GM19452 (cell line): ENCODE measurements around the gene DOCK7.

Source experiments
- ATAC-seq: cut with Tn5 transposase; IDR thresholded peaks from one replicate; pipeline ENCODE4 v1.9.1; 2021; ENCODE audit not compliant: unreplicated experiment

DOCK7 gene

DNA sequence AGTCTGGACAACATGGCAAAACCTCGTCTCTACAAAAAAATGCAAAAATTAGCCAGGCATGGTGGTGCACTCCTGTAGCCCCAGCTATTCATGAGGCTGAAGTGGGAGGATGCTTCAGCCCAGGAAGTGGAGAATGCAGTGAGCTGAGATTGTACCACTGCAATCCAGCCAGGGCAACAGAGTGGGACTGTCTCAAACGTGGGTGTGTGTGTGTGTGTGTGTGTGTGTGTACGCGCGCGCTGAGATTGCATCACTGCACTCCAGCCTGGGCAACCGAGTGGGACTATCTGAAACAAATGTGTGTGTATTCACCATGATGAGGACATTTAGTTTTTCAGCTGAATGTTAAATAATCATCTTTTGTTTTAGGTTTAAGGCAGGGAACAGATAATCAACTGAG lies 230.2 kb downstream of the DOCK7 start:
- ATAC-seq = no peak

GRCh38 chr1:62452951-62453350 lies 235.2 kb downstream of the DOCK7 start:
- ATAC-seq = no peak

DNA sequence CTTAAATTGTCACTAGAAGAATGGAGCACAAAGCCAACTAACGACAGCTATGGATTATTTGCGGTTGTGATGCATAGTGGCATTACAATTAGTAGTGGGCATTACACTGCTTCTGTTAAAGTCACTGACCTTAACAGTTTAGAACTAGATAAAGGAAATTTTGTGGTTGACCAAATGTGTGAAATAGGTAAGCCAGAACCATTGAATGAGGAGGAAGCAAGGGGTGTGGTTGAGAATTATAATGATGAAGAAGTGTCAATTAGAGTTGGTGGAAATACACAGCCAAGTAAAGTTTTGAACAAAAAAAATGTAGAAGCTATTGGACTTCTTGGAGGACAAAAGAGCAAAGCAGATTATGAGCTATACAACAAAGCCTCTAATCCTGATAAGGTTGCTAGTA lies 237.9 kb downstream of the DOCK7 start:
- ATAC-seq = no peak

DNA sequence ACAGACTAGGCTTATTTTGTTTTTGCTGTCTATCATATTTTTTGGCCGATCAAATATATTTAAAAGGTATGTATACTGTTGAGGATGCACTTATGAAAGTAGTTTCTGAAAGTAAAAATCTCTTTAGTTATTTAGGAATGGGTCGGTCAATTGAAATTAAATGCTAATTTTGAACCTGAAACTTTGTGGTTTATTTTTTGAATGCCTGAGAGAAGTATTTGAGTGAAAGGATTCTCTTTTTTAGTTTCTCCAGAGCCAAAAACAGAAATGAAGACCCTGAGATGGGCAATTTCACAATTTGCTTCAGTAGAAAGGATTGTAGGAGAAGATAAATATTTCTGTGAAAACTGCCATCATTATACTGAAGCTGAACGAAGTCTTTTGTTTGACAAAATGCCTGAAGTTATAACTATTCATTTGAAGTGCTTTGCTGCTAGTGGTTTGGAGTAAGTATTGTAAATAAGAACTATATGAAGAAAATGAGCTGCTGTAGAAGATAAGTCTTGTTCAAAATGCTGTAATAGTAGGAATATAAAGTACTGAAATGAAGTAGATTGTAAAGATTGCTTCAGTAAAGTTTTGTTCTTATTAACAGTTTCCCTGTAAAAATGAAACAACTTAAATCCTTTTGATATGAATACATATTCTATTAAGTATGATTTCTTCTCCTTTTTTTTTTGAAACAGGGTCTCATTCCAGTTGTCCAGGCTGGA lies 239.8 kb downstream of the DOCK7 start:
- ATAC-seq = no peak

DNA sequence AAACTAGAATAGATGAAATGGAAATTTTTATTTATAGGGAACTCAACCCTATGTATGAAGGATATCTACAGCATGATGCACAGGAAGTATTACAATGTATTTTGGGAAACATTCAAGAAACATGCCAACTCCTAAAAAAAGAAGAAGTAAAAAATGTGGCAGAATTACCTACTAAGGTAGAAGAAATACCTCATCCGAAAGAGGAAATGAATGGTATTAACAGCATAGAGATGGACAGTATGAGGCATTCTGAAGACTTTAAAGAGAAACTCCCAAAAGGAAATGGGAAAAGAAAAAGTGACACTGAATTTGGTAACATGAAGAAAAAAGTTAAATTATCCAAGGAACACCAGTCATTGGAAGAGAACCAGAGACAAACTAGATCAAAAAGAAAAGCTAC lies 243.5 kb downstream of the DOCK7 start:
- ATAC-seq = no peak

DNA sequence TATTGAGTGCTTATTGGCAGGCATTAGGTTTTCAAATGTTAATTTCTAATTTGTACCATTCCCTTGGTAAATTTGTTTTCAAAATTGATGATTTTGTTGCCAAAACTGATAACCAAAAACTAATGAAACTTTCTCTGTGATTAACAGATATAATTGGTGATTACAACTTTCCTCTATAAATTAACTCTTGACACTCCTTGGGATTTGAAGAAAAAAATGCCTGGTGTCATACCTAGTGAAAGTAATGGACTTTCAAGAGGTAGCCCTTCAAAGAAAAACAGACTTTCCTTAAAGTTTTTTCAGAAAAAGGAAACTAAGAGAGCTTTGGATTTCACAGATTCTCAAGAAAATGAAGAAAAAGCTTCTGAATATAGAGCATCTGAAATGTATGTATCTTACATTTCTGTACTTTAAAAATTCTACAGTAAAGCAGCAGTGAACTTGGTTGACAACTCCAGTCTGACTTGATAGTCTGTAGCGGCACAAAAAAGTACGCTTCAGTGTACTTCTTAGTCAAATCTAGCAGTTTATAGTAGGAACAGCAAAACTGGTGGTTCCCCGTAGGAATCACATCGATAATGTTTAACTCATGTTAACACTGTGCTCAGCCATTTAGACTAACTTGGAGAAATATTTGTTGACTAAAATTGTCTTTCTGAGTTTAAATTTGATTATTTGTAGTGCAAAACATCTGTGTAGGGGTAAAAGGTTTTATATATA lies 248.4 kb downstream of the DOCK7 start:
- ATAC-seq = peak; percentile 27

- ATAC-seq = no peak
These were observed 250.0 kb downstream of the DOCK7 start for GRCh38 chr1:62438163-62438562.

DNA sequence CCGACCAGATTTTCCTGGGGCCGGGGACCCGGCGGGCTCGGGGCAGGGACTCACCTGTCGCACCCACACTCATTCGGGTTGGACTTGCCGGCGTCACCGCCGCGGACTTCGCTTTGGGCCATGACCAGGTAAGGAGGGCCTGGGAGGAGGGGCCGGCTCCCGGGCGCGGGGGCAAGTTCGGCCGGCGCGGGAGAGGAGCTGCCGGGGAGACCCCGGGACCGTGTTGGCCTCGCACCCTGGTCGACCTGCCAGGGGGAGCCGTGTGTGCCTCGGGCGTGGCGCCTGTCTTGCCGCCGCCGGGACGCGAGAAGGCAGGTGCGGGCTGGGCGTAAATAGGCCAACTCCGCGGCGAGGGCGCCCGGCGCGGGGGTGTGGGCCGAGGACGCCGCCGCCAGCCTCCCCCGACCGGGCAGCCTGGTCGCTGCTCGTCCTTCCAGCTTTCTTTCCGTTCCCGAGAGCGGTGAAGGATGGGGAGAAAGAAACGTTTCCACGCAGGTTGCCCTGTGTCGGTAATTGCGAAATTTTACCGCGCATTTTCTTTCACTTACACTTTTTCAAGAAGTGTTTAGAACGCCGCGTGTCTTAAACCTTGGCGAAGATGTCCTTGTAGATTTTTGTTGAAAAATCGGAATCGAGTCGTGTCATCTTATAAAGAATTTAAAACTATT lies 250.8 kb downstream of the DOCK7 start:
- no peak for ATAC-seq

- ATAC-seq = peak; percentile 72
These were observed 251.5 kb downstream of the DOCK7 start, which contains the start of gene USP1 for GRCh38 chr1:62436466-62437272. USP1 (plus strand) TSS chr1:62437049; CDS start chr1:62439868, 2,819 bp downstream.

GRCh38 chr1:62436039-62436465 lies 252.1 kb downstream of the DOCK7 start:
- ATAC-seq = peak; percentile 71

DNA sequence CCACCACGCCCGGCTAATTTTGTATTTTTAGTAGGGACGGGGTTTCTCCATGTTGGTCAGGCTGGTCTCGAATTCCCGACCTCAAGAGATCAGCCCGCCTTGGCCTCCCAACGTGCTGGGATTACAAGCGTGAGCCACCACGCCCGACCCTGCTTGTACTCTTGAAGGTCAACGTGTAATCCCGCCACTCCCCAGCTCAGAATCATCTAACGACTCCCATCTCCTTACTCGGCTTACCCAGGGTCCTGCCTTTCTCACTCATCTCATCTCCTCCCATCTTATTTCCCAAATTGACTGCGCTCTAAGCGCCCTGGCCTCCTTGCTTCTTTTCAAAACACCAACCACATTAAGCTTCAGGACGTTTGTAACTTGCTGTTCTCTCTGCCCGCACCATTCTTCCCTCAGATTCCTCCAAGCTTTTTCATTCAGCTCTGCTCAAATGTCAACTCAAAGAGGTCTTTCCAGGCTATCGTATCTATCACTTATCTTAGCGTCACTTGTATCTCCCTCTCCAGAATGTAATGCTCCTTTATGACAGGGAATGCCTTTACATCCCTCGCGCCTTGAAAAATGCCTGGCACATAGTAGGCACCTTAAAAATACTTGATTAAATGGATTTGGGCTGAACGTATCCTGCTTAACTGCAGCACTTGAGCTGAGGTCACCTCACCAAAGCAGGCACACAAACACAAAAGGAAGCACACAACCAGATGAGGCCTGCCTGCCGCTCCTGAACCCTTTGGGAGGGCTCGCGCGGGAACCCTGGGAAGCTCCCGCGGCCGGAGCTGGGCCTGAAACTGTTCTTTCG lies 252.8 kb downstream of the DOCK7 start:
- no peak for ATAC-seq

- no peak for ATAC-seq
These were observed 253.6 kb downstream of the DOCK7 start for GRCh38 chr1:62434618-62435001.

- ATAC-seq = no peak
These were observed 254.1 kb downstream of the DOCK7 start for GRCh38 chr1:62433861-62434617.

DNA sequence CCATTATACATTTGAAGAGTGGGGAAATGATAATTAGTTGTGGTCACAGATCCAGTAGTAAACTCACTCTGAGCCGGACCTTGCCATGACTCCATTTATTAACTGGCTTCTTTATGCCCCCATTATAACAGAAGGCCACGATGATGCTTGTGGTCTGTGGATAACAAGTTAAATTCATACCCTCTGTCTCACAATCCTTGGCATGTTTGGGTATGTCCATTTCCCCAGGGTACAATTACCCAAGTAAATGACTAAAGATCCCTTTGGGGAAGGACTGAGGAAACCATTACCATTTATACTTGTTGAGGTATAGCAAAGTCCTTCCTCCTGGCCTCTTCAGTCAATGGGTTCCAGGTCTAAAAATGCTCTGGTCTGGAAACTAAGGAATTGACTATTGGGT lies 258.6 kb downstream of the DOCK7 start:
- no peak for ATAC-seq

DNA sequence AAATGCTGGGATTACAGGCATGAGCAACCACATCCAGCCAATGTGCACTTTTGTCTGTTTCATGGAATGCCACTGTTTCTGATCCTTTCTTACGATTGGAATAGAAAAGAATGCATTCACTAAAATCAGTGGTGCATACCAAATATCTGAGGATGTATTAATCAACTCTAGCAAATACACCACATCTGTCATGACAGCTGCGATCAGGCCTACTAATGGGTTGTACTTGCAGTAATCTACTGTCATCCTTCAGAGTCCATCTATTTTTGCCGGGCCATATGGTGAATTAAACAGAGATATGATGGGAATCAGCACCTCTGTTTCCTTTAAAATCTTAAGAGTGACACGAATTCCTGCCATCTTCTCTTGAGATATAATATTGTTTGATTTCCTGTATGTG lies 259.8 kb downstream of the DOCK7 start:
- ATAC-seq = no peak

GRCh38 chr1:62426794-62427193 lies 261.4 kb downstream of the DOCK7 start:
- no peak for ATAC-seq

- ATAC-seq = no peak
These were observed 261.9 kb downstream of the DOCK7 start for GRCh38 chr1:62426237-62426636.

DNA sequence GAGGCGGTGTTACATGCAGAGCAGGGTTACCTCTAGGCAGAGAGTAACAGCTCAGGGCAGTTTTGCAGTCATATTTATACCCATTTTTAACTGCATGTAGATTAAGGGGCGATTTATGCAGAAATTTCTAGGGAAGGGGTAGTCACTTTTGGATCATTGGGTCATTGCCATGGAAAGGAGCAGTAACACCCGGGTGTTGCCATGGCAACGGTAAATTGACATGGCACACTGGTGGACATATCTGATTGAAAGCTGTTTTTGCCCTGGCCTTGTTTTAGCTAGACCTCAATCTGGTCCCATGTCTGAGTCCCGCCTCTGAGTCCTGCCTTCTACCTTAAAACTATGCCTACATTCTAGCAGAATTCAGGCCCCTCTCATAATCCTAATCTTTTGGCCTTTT lies 263.1 kb downstream of the DOCK7 start:
- no peak for ATAC-seq

DNA sequence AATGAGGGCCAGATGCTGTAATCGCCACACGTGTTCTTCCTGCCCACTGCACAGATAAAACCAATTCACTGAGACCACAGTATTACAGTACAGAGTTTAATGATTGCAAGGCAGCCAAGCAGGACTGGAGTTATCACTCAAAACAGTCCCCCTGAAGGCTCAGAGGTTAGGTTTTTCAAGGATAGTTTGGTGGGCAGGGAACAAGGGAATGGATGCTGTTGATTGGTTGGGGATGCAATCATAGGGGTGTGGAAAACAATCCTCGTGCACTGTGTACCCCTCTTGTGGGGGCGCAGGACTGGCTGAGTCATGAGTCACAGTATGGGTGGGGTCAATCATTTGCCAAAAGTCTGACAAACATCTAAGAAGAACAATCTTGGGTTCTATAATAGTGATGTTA lies 263.8 kb downstream of the DOCK7 start:
- no peak for ATAC-seq
